SK-N-SH (cell line): Measurements from ENCODE around the gene ANO3. TPM values are rescaled to one million over a fixed set of nuclear protein-coding genes. Genes with fewer than 3 reads are reported as not detected.

ENCODE experiments used
- CTCF ChIA-PET: fragments of 300-600, 350-600 bp; formaldehyde crosslinking; extraction: SDS; loops from one replicate; lab custom pipeline; 2021; lab: Yijun Ruan, JAX
- POLR2A ChIA-PET: fragments of 350-600 bp; sonication (Branson Sonifier 250); formaldehyde crosslinking; extraction: SDS; loops from one replicate; lab custom pipeline; 2020; ENCODE audit warnings: antibody characterized with exemption, inconsistent platforms; lab: Yijun Ruan, JAX
- DNase-seq: peaks from one replicate; pipeline ENCODE4 v3.0.0; 2012
- H2AFZ ChIP-seq: fragments of 200-600 bp; sonication (generic); 2 replicates; pipeline ENCODE4 v1.8.1; 2016; ENCODE audit warnings: antibody characterized with exemption, mild to moderate bottlenecking, low read depth
- H3F3A ChIP-seq: fragments of 200-600 bp; sonication (generic); replicated peaks from 2 replicates; pipeline ENCODE3; 2016; ENCODE audit warnings: antibody characterized with exemption, mild to moderate bottlenecking; ENCODE audit not compliant: insufficient read depth
- H3K27ac ChIP-seq, 2 experiments: fragments of 200-500 bp in 1 of 2; fragments of 200-600 bp in 1 of 2; sonication (Bioruptor generic) in 1 of 2; sonication (generic), shearing (Covaris generic) in 1 of 2; 2 replicates each; pipeline versions ENCODE4 v1.5.1 to v1.6.1; 2014 to 2016; ENCODE audit warnings: low read depth in 2 of 2, inconsistent platforms in 1 of 2, low read length in 1 of 2, mild to moderate bottlenecking in 1 of 2, mixed read lengths in 1 of 2
- H3K27me3 ChIP-seq: fragments of 200-600 bp; sonication (generic), shearing (Covaris generic); 2 replicates; pipeline ENCODE4 v1.6.1; 2016; ENCODE audit warnings: mixed run types; ENCODE audit not compliant: insufficient read depth
- H3K36me3 ChIP-seq, 2 experiments: fragments of 200-500 bp in 1 of 2; fragments of 200-600 bp in 1 of 2; sonication (Bioruptor generic) in 1 of 2; sonication (generic) in 1 of 2; replicated peaks in 1 of 2; 2 replicates each; pipeline versions ENCODE3 to v1.5.1; 2014 to 2016; ENCODE audit warnings: low read length in 1 of 2, mild to moderate bottlenecking in 1 of 2; ENCODE audit not compliant: insufficient read depth in 2 of 2, control insufficient read depth in 1 of 2
- H3K4me1 ChIP-seq, 2 experiments: fragments of 200-500 bp in 1 of 2; fragments of 200-600 bp in 1 of 2; sonication (Bioruptor generic) in 1 of 2; sonication (generic), shearing (Covaris generic) in 1 of 2; 2 replicates each; pipeline versions ENCODE4 v1.5.1 to v1.6.1; 2014 to 2016; ENCODE audit warnings: low read depth in 1 of 2, low read length in 1 of 2, mixed run types in 1 of 2; ENCODE audit not compliant: insufficient read depth in 2 of 2, control insufficient read depth in 1 of 2
- H3K4me2 ChIP-seq: fragments of 200-600 bp; sonication (generic), shearing (Covaris generic); 2 replicates; pipeline ENCODE4 v1.6.1; 2017; ENCODE audit warnings: mixed run types
- H3K4me3 ChIP-seq, 2 experiments: fragments of 200-500 bp in 1 of 2; fragments of 200-600 bp in 1 of 2; sonication (Bioruptor generic) in 1 of 2; sonication (generic), shearing (Covaris generic) in 1 of 2; 2 replicates each; pipeline versions ENCODE4 v1.5.1 to v1.8.1; 2014 to 2016; ENCODE audit warnings: low read depth in 2 of 2, inconsistent platforms in 1 of 2, low read length in 1 of 2, mild to moderate bottlenecking in 1 of 2, mixed read lengths in 1 of 2, moderate library complexity in 1 of 2
- H3K79me2 ChIP-seq: fragments of 200-600 bp; sonication (generic); 2 replicates; pipeline ENCODE4 v1.8.1; 2017; ENCODE audit warnings: mild to moderate bottlenecking; ENCODE audit not compliant: insufficient read depth
- H3K9ac ChIP-seq: fragments of 200-600 bp; sonication (generic); 2 replicates; pipeline ENCODE4 v1.6.1; 2017; ENCODE audit warnings: mixed run types
- H3K9me2 ChIP-seq: fragments of 200-600 bp; sonication (generic); 2 replicates; pipeline ENCODE4 v1.6.1; 2017; ENCODE audit warnings: mixed run types
- H3K9me3 ChIP-seq: fragments of 200-600 bp; sonication (generic); 2 replicates; pipeline ENCODE4 v1.6.1; 2017; ENCODE audit warnings: mixed run types, mild to moderate bottlenecking, moderate library complexity
- H4K20me1 ChIP-seq: fragments of 200-600 bp; sonication (generic); 2 replicates; pipeline ENCODE4 v1.6.1; 2017; ENCODE audit warnings: mild to moderate bottlenecking, mixed run types; ENCODE audit not compliant: insufficient read depth
- CTCF ChIP-seq: fragments of 200-600 bp; sonication (generic); IDR thresholded peaks from 2 replicates; pipeline ENCODE4 v1.6.1; 2017; ENCODE audit warnings: antibody characterized with exemption, mild to moderate bottlenecking, moderate library complexity
- EP300 ChIP-seq, 2 experiments: IDR thresholded peaks; 2 replicates each; pipeline versions ENCODE4 v1.4.0 to v1.6.1; 2012; ENCODE audit warnings: borderline replicate concordance in 1 of 2, low read depth in 1 of 2, low read length in 1 of 2
- FOSL2 ChIP-seq: IDR thresholded peaks from 2 replicates; pipeline ENCODE4 v1.4.0; 2012; ENCODE audit warnings: low read depth, mild to moderate bottlenecking, moderate library complexity, borderline replicate concordance
- FOXJ3 ChIP-seq: sonication (generic); formaldehyde crosslinking; IDR thresholded peaks from 2 replicates; pipeline ENCODE4 v1.5.1; 2020; ENCODE audit warnings: mild to moderate bottlenecking, missing genetic modification reagents
- GATA2 ChIP-seq: sonication (generic); formaldehyde crosslinking; IDR thresholded peaks from 2 replicates; pipeline ENCODE4 v1.5.0; 2020; ENCODE audit warnings: mild to moderate bottlenecking, missing genetic modification reagents
- PBX3 ChIP-seq: IDR thresholded peaks from 2 replicates; pipeline ENCODE4; 2012
- RCOR1 ChIP-seq: fragments of 150-350 bp; IDR thresholded peaks from 2 replicates; pipeline ENCODE4 v1.6.1; 2017; ENCODE audit warnings: antibody characterized with exemption, low read length
- RFX5 ChIP-seq: IDR thresholded peaks from 2 replicates; pipeline ENCODE4 v1.6.1; 2012; ENCODE audit warnings: mild to moderate bottlenecking, improper control_type of control experiment, low read length
- SIN3A ChIP-seq: IDR thresholded peaks from 2 replicates; pipeline ENCODE4 v1.6.1; 2012; ENCODE audit warnings: low read depth, mild to moderate bottlenecking, low read length, moderate library complexity, borderline replicate concordance
- TAF1 ChIP-seq: IDR thresholded peaks from 2 replicates; pipeline ENCODE4 v1.6.1; 2012; ENCODE audit warnings: low read depth, mild to moderate bottlenecking, low read length, moderate library complexity, borderline replicate concordance
- YY1 ChIP-seq: IDR thresholded peaks from 2 replicates; pipeline ENCODE4 v1.4.0; 2012; ENCODE audit warnings: low read depth, mild to moderate bottlenecking
- WGBS: methylation state at CpG from one replicate; pipeline ENCODE4 v1.1.6; 2017; ENCODE audit warnings: low lambda C conversion rate; 5-methylcytosine and 5-hydroxymethylcytosine counted together
- polyA plus RNA-seq, 3 experiments: library from polyadenylated mRNA; depleted of rRNA; stranded (reverse); fragments of >200 nt; gene quantifications; 2 replicates each; pipeline ENCODE4 v1.2.3, GENCODE V29; 2012
- TF ChIP-seq, protein P1 (sequence below): fragments of 150-350 bp; IDR thresholded peaks from 2 replicates; pipeline ENCODE4 v1.6.1; 2017; ENCODE audit warnings: antibody characterized with exemption, low read length, low read depth, borderline replicate concordance
- TF ChIP-seq, protein P2 (sequence below): IDR thresholded peaks from 2 replicates; pipeline ENCODE4 v1.4.0; 2012; ENCODE audit warnings: low read depth, borderline replicate concordance

ANO3 gene
- polyA plus RNA-seq, 1 of the 3 experiments (the other 2 are of a cell fraction) = 0.13 TPM

GRCh38 chr11:26539517-26539916, 207.6 kb downstream of the ANO3 start:
- Histone ChIP-seq H3K79me2 (no peaks in the 10 kb centered on the region), H3K27ac (no peak overlapping the region), H4K20me1 (no peaks in the 10 kb centered on the region), H2AFZ (no peak overlapping the region), H3K4me1 (peaks cover 0 to 5% of the 10 kb centered on the region in 2 experiments; a peak in 2 of 4 replicates), H3K27me3 (no peaks in the 10 kb centered on the region), H3K4me2 (no peak overlapping the region), H3K9me2 (no peaks in the 10 kb centered on the region), H3K9me3 (no peaks in the 10 kb centered on the region), H3F3A (no peaks in the 10 kb centered on the region), H3K9ac (no peak overlapping the region), H3K36me3 (no peaks in the 10 kb centered on the region), H3K4me3 (no peak overlapping the region)
- ChIA-PET CTCF (interaction anchor here (1.0 to 1.1 kb wide), 3 partner anchors 9 to 68 kb away, joined by 3 read pairs; no protein-coding TSS in a partner anchor), POLR2A (no interaction called here)
- TF ChIP-seq TAF1 (no peak), EP300 (IDR thresholded peaks at IDR 0.05; ENCODE audit: borderline replicate concordance in 1 of 2, low read depth in 1 of 2, low read length in 1 of 2) (no peak)
- DNase-seq = no peak
- 75% methylated on average over 3 of the region's 3 CpGs for WGBS

GRCh38 chr11:26541870-26542269, 209.9 kb downstream of the ANO3 start:
- H3K36me3 ChIP-seq = no peaks in the 10 kb centered on the region
- peaks cover 0 to 5% of the 10 kb centered on the region in 2 experiments; a peak in 2 of 4 replicates for H3K4me1 ChIP-seq
- peak; percentile 5 for DNase-seq
- no peak overlapping the region for H3K4me2 ChIP-seq
- H3K4me3 ChIP-seq = no peak overlapping the region
- H3K27me3 ChIP-seq = no peaks in the 10 kb centered on the region
- H3K79me2 ChIP-seq = no peaks in the 10 kb centered on the region
- no peaks in the 10 kb centered on the region for H4K20me1 ChIP-seq
- TF ChIP-seq CTCF (no peak), RCOR1 (peak; percentile 55; the same call in 1 of the 2 replicates), EP300 (IDR thresholded peaks at IDR 0.05; ENCODE audit: borderline replicate concordance in 1 of 2, low read depth in 1 of 2, low read length in 1 of 2) (peak in 1 of 2 experiments; percentile 74; a peak in 2 of 4 replicates), SIN3A (no peak), GATA2 (CRISPR knock-in tag) (peak; percentile 42)
- H3K9me3 ChIP-seq = no peaks in the 10 kb centered on the region
- ChIA-PET POLR2A (no interaction called here), CTCF (interaction anchor here (1.3 kb wide), 1 partner anchor 9 kb away, joined by 4 read pairs; no protein-coding TSS in a partner anchor)
- peak overlapping the region in 1 of 2 experiments; percentile 65; a peak in 2 of 4 replicates for H3K27ac ChIP-seq
- H3K9me2 ChIP-seq = no peaks in the 10 kb centered on the region
- H3K9ac ChIP-seq = no peak overlapping the region
- no peaks in the 10 kb centered on the region for H3F3A ChIP-seq
- H2AFZ ChIP-seq = no peak overlapping the region
- WGBS = 26% methylated on average over 2 of the region's 2 CpGs

DNA sequence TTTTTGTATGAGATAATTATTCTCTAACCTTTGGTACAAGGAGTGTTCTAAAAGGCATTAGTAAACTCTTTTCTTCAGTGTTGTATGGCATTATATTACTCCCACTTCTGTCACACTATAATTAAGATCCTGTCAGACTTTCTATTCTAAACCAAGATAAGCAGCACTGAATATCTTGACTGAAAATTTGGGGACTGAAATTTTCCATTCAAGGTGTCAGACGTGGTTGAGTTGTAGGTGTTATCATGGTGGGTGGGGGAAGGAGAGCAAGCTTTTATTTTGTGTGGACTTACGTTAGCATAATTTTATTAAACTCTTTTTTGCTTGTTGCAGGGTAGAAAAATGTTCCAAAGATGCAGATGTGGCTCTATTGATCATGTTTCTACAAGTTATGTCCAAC, 217.2 kb downstream of the ANO3 start:
- 0 out of 4 replicates have a peak, but pooled peaks cover 0 to 2% of the 10 kb centered on the region in 2 experiments for H3K4me1 ChIP-seq
- no peaks in the 10 kb centered on the region for H3K27me3 ChIP-seq
- no peaks in the 10 kb centered on the region for H3F3A ChIP-seq
- no peaks in the 10 kb centered on the region for H3K79me2 ChIP-seq
- no peak for DNase-seq
- no peak overlapping the region for H3K4me3 ChIP-seq
- no peak overlapping the region for H3K27ac ChIP-seq
- POLR2A ChIA-PET = no interaction called here
- TF ChIP-seq RFX5 (no peak), EP300 (IDR thresholded peaks at IDR 0.05; ENCODE audit: borderline replicate concordance in 1 of 2, low read depth in 1 of 2, low read length in 1 of 2) (no peak), GATA2 (CRISPR knock-in tag) (no peak), FOSL2 (no peak), FOXJ3 (CRISPR knock-in tag) (no peak), YY1 (no peak), PBX3 (no peak)
- TF ChIP-seq, protein P1, sequence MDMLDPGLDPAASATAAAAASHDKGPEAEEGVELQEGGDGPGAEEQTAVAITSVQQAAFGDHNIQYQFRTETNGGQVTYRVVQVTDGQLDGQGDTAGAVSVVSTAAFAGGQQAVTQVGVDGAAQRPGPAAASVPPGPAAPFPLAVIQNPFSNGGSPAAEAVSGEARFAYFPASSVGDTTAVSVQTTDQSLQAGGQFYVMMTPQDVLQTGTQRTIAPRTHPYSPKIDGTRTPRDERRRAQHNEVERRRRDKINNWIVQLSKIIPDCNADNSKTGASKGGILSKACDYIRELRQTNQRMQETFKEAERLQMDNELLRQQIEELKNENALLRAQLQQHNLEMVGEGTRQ = no peak
- TF ChIP-seq, protein P2, sequence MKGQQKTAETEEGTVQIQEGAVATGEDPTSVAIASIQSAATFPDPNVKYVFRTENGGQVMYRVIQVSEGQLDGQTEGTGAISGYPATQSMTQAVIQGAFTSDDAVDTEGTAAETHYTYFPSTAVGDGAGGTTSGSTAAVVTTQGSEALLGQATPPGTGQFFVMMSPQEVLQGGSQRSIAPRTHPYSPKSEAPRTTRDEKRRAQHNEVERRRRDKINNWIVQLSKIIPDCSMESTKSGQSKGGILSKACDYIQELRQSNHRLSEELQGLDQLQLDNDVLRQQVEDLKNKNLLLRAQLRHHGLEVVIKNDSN = no peak
- H3K36me3 ChIP-seq = no peaks in the 10 kb centered on the region
- H3K4me2 ChIP-seq = no peak overlapping the region
- H3K9ac ChIP-seq = no peak overlapping the region
- H4K20me1 ChIP-seq = no peaks in the 10 kb centered on the region
- H2AFZ ChIP-seq = no peak overlapping the region
- CTCF ChIA-PET = interaction anchor here (0.6 to 2.6 kb wide), 7 partner anchors 10 to 265 kb away, joined by 3 to 13 read pairs (median 3); no protein-coding TSS in a partner anchor
- H3K9me3 ChIP-seq = no peaks in the 10 kb centered on the region
- WGBS = 39% methylated on average over 2 of the region's 2 CpGs
- no peaks in the 10 kb centered on the region for H3K9me2 ChIP-seq
